ENCODE data around the gene CD59.
"Not testable (repeated sequence)": the region's sequence is repeated elsewhere in the genome, so short reads cannot be mapped to it uniquely, and the experiment has no call there.

CD59 gene

DNA sequence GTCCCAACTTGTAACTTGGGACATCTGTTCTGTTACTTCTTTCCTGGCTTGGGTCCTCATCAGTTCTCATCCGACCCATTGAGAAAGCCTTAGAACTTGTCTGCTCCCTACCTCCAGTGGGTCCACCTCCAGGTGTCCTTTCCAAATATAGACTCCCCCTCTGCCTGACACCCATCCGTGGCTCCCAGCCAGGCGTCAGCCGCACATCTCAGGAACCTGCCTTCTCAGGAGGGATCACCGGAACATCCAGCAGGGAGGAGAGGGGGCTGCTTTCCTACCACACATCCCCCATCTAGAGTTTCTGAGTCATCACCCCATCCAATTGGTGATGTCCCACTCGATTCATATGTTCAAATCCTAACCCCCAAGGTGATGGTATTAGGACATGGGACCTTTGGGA is 72.1 kb downstream of the CD59 start:
- Histone ChIP-seq H3K9ac (ENCODE audit: low read length) (no peak overlapping the region), H3K27ac (ENCODE audit: low read depth, low read length) (no peak overlapping the region), H3K4me3 (ENCODE audit: low read depth, low read length) (no peak overlapping the region), H3K9me3 (ENCODE audit: control insufficient read depth, insufficient read depth, low read depth, low read length) (no peaks in the 10 kb centered on the region; the same call in 1 of the 2 replicates), H3K36me3 (ENCODE audit: control insufficient read depth, insufficient read depth, low read length) (no peaks in the 10 kb centered on the region), H3K4me1 (ENCODE audit: control insufficient read depth, insufficient read depth, low read length) (peaks cover 24% of the 10 kb centered on the region), H3K27me3 (ENCODE audit: control insufficient read depth, insufficient read depth, low read length) (no peaks in the 10 kb centered on the region)

DNA sequence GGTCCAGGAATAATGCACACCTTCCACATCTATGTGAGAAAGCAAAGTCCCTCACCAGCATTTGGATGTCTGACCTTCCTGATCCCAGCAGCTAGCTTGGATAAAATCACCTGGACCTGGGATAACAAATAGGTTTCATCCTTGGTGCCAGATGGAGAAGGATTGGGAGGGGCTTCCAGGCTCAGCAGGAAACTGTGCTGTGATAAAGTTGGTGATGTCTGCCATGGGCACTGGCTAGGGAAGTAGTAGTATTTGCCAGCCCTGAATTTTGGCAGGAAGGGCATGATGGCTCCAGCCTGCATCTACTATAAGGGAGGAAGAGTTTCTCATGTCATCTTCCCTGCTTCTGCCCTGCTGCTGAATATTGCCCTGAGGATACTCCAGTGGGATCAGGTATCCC is 73.1 kb downstream of the CD59 start:
- Histone ChIP-seq H3K27ac (ENCODE audit: low read depth, low read length) (no peak overlapping the region), H3K4me3 (ENCODE audit: low read depth, low read length) (no peak overlapping the region), H3K9me3 (ENCODE audit: control insufficient read depth, insufficient read depth, low read depth, low read length) (no peaks in the 10 kb centered on the region; the same call in 1 of the 2 replicates), H3K9ac (ENCODE audit: low read length) (no peak overlapping the region), H3K27me3 (ENCODE audit: control insufficient read depth, insufficient read depth, low read length) (no peaks in the 10 kb centered on the region), H3K36me3 (ENCODE audit: control insufficient read depth, insufficient read depth, low read length) (no peaks in the 10 kb centered on the region), H3K4me1 (ENCODE audit: control insufficient read depth, insufficient read depth, low read length) (peaks cover 18% of the 10 kb centered on the region)

DNA sequence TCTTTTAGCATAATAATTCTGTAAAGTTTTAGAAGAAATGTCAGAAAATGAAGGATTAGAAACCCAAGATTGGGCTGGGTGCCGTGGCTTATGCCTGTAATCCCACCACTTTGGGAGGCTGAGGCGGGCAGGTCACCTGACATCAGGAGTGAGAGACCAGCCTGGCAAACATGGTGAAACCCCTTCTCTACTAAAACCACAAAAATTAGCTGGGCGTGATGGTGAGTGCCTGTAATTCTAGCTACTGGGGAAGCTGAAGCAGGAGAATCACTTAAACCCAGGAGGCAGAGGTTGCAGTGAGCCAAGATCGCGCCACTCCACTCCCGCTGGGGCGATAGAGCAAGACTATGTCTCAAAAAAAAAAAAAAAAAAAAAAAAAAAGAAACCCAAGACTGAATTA is 74.7 kb downstream of the CD59 start:
- H3K9ac ChIP-seq (ENCODE audit: low read length); H3K36me3 ChIP-seq (ENCODE audit: control insufficient read depth, insufficient read depth, low read length); H3K27me3 ChIP-seq (ENCODE audit: control insufficient read depth, insufficient read depth, low read length); H3K4me3 ChIP-seq (ENCODE audit: low read depth, low read length); H3K9me3 ChIP-seq (ENCODE audit: control insufficient read depth, insufficient read depth, low read depth, low read length); H3K27ac ChIP-seq (ENCODE audit: low read depth, low read length): not testable (repeated sequence)
- H3K4me1 ChIP-seq (ENCODE audit: control insufficient read depth, insufficient read depth, low read length), result peaks cover 17% of the 10 kb centered on the region; the same call in 1 of the 2 replicates

DNA sequence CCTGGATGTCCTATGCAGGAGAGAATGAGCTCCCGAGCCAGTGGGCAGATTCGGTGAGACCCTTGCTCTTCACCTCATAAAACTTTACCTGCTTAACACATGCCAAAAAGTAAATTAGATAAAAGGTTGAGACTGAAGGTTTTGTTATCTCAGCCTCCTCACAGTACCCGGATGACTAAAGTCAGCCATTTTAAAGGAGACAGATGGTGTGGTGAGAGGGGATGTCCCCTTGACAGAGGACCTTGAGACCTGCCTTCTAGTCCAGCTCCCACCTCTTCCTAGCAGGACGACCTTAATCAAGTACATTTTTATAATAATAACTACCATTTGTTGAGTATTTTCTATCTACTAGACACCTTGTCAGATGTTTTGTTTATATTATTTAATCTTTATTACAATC is 75.3 kb downstream of the CD59 start:
- peaks cover 17% of the 10 kb centered on the region; the same call in 1 of the 2 replicates for H3K4me1 ChIP-seq (ENCODE audit: control insufficient read depth, insufficient read depth, low read length)
- no peaks in the 10 kb centered on the region for H3K9me3 ChIP-seq (ENCODE audit: control insufficient read depth, insufficient read depth, low read depth, low read length)

DNA sequence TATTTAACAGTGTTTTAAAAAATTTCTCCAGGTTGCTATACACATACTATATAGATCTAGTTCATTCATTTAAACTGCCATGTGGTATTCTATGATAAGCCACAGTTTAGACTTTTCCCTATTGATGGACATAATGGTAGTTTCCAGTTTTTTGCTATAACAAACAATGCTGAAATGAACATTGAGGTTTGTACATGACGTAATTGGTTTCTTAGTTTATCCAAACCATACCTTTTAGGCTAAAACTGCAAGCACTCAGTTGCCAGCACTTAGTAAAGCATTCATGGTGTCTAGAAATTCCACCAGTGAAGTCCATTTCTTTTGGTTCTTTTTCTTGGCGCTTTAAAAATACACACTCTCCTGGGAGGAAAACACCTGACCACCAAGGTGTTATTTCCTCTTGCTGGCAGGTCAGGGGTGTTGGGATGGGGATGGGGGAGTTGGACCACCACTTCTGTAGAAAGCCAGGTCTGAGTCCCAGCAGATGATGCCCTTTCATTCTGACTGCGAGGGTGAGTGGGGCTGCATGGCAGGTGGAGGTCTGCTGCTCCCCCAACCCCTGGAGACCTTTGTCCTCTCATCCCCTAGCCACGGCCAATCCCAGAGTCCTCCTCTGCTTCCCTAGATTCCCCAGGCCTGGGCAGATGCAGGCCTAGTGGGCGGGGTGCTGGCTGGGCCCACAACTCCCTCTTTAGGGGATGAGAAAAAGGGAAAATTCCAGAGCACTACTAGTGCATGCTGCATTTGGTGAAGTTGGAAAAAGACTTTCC is 76.7 kb downstream of the CD59 start:
- no peak overlapping the region for H3K4me3 ChIP-seq (ENCODE audit: low read depth, low read length)
- no peak overlapping the region for H3K9ac ChIP-seq (ENCODE audit: low read length)
- H3K36me3 ChIP-seq (ENCODE audit: control insufficient read depth, insufficient read depth, low read length), result no peaks in the 10 kb centered on the region
- H3K4me1 ChIP-seq (ENCODE audit: control insufficient read depth, insufficient read depth, low read length), result peaks cover 17% of the 10 kb centered on the region; the same call in 1 of the 2 replicates
- no peaks in the 10 kb centered on the region for H3K27me3 ChIP-seq (ENCODE audit: control insufficient read depth, insufficient read depth, low read length)
- no peak overlapping the region for H3K27ac ChIP-seq (ENCODE audit: low read depth, low read length)
- no peaks in the 10 kb centered on the region for H3K9me3 ChIP-seq (ENCODE audit: control insufficient read depth, insufficient read depth, low read depth, low read length)

More for the DNA sequence above, 75.3 kb downstream of the CD59 start:
- H3K27me3 ChIP-seq (ENCODE audit: control insufficient read depth, insufficient read depth, low read length), result no peaks in the 10 kb centered on the region
- no peak overlapping the region for H3K9ac ChIP-seq (ENCODE audit: low read length)
- no peaks in the 10 kb centered on the region for H3K36me3 ChIP-seq (ENCODE audit: control insufficient read depth, insufficient read depth, low read length)
- H3K4me3 ChIP-seq (ENCODE audit: low read depth, low read length), result no peak overlapping the region
- H3K27ac ChIP-seq (ENCODE audit: low read depth, low read length), result no peak overlapping the region

DNA sequence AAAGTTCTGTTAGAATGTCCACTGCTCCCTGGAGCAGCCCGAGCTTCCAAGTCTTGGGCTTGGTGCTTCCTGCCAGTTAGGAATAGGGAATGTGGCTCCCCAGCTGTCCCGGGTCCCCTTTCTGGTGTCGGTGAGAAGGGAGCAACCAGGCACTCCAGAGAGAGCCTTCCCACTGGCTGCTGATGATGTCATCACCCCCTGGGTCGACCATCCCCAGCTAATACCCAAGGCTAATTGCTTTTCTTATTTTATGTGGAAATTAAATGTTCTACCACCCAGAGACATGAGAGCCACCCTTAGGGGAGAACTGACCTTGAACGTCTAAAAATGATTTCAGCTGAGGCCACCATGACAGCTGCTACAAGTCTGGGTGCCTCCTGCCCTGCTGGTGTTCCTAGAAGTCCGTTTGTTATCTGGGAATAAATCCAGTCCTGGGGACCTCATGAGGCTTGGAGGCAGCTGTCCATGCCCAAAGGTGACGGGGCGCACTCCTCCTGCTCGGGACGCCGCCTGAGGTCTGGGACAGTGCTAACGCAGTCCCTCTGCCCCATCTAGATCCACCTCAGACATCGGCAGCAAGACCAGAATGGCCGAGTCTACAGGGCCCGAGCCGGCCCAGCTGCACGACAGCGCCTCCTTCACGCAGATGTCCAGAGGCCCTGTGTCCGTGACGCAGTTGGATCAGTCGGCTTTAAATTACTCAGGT is 77.9 kb downstream of the CD59 start:
- Histone ChIP-seq H3K27ac (ENCODE audit: low read depth, low read length) (no peak overlapping the region), H3K4me1 (ENCODE audit: control insufficient read depth, insufficient read depth, low read length) (peaks cover 17% of the 10 kb centered on the region; the same call in 1 of the 2 replicates), H3K4me3 (ENCODE audit: low read depth, low read length) (no peak overlapping the region), H3K27me3 (ENCODE audit: control insufficient read depth, insufficient read depth, low read length) (no peaks in the 10 kb centered on the region), H3K9me3 (ENCODE audit: control insufficient read depth, insufficient read depth, low read depth, low read length) (no peaks in the 10 kb centered on the region), H3K36me3 (ENCODE audit: control insufficient read depth, insufficient read depth, low read length) (no peaks in the 10 kb centered on the region), H3K9ac (ENCODE audit: low read length) (no peak overlapping the region)

DNA sequence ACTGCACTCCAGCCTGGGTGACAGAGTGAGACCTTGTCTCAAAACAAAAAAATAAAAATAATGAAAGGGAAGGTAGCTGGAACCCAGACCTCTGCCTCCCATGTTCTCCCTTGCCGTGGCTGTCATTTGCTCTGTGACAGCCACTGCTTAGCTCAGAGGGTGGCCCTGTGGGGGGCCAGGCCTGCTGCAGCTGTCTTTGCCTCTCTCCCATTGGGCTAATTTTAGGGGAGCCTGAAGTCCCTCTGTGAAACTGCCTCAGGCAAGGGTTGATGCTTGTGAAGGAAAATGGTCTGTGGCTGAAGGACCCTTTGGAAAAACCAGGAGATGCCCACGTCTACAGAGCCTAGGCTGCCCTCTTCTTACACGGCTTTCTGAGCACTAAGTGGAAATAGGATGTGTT is 78.5 kb downstream of the CD59 start:
- no peaks in the 10 kb centered on the region for H3K36me3 ChIP-seq (ENCODE audit: control insufficient read depth, insufficient read depth, low read length)

DNA sequence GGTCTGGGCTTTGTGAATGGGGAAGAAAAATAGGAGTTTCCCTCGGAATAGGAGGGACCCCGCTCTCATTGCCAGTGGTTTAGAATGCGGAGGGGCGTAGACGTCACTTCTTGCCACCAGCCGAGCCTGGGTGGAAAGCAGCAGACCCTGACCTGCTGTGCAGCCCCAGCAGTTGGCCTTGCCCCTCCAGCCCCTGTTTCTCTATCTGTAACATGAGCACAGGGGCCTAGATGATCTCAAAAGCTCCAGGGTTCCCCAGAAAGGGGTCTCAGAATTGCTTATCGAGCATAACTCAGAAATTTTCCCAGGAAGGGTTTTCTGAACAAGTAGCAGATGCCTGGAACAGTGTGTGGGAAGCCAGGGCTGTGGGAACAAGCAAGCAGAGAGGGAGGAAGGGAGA is 79.5 kb downstream of the CD59 start:
- H3K4me1 ChIP-seq (ENCODE audit: control insufficient read depth, insufficient read depth, low read length), result peaks cover 12% of the 10 kb centered on the region; the same call in 1 of the 2 replicates
- no peaks in the 10 kb centered on the region for H3K27me3 ChIP-seq (ENCODE audit: control insufficient read depth, insufficient read depth, low read length)
- no peak overlapping the region for H3K9ac ChIP-seq (ENCODE audit: low read length)
- H3K9me3 ChIP-seq (ENCODE audit: control insufficient read depth, insufficient read depth, low read depth, low read length), result no peaks in the 10 kb centered on the region
- H3K36me3 ChIP-seq (ENCODE audit: control insufficient read depth, insufficient read depth, low read length), result no peaks in the 10 kb centered on the region
- H3K27ac ChIP-seq (ENCODE audit: low read depth, low read length), result no peak overlapping the region
- H3K4me3 ChIP-seq (ENCODE audit: low read depth, low read length), result no peak overlapping the region

More for the DNA sequence above, 78.5 kb downstream of the CD59 start:
- no peak overlapping the region for H3K4me3 ChIP-seq (ENCODE audit: low read depth, low read length)
- H3K9me3 ChIP-seq (ENCODE audit: control insufficient read depth, insufficient read depth, low read depth, low read length), result no peaks in the 10 kb centered on the region
- no peak overlapping the region for H3K27ac ChIP-seq (ENCODE audit: low read depth, low read length)
- H3K9ac ChIP-seq (ENCODE audit: low read length), result no peak overlapping the region
- no peaks in the 10 kb centered on the region for H3K27me3 ChIP-seq (ENCODE audit: control insufficient read depth, insufficient read depth, low read length)
- H3K4me1 ChIP-seq (ENCODE audit: control insufficient read depth, insufficient read depth, low read length), result peaks cover 16% of the 10 kb centered on the region; the same call in 1 of the 2 replicates

DNA sequence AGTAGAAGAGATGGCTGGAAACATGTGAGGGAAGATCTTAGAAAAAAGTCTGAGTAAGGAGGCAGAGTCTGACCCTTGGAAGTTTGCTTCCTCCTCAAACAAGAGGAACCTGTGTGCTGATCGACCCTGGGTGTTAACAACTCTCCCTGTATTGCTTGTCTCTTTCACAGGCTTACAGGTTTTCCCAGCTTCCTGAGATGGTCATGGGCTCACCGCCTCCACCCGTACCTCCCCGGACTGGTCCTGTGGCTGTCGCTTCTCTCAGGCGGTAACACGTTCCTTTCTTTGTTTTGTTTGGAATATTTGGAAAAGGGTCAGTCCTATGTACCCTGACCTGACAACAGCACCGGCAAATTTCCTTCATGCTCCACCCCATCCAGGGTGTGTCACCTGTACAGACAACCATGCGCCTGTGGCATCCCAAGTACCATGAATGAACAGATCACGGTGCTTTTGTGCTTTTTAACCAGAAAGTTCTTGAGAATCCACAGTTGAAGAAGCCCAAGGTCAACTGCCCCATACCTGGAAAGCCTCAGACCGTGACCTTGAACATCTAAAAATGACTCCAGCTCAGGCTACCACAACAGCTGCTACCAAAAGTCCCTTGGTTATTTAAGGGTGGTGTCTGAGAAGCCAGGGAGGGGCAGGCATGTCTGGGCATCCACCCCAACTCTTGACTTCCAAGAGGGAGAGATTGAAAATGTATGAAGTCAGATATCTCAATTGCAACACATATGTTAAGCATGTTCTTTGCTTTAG is 80.2 kb downstream of the CD59 start:
- H3K9ac ChIP-seq (ENCODE audit: low read length), result no peak overlapping the region
- no peaks in the 10 kb centered on the region for H3K36me3 ChIP-seq (ENCODE audit: control insufficient read depth, insufficient read depth, low read length)
- peaks cover 14% of the 10 kb centered on the region; the same call in 1 of the 2 replicates for H3K4me1 ChIP-seq (ENCODE audit: control insufficient read depth, insufficient read depth, low read length)
- no peak overlapping the region for H3K4me3 ChIP-seq (ENCODE audit: low read depth, low read length)
- H3K9me3 ChIP-seq (ENCODE audit: control insufficient read depth, insufficient read depth, low read depth, low read length), result no peaks in the 10 kb centered on the region
- H3K27me3 ChIP-seq (ENCODE audit: control insufficient read depth, insufficient read depth, low read length), result no peaks in the 10 kb centered on the region
- H3K27ac ChIP-seq (ENCODE audit: low read depth, low read length), result no peak overlapping the region

DNA sequence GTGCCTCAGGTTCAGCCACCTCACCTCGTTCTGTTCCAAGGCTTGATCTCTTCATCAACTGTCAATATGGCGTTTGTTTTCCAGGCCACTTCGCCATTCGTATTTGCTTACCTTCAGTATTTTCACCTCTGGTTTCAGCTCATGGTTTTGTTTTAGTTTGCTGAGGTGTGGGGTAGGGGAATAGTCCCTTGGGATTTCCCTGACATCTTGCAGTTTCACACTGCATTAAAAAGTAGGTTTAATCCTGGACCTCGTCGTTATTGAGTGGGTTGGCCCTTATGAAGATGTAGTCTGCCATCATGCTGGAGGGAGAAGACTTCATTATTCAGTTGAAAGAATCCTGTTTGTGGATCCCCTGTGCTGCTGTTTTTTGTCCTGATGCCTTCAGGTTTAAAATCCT is 81.6 kb downstream of the CD59 start:
- Histone ChIP-seq H3K27me3 (ENCODE audit: control insufficient read depth, insufficient read depth, low read length) (no peaks in the 10 kb centered on the region), H3K9ac (ENCODE audit: low read length) (no peak overlapping the region), H3K4me1 (ENCODE audit: control insufficient read depth, insufficient read depth, low read length) (peaks cover 14% of the 10 kb centered on the region; the same call in 1 of the 2 replicates), H3K4me3 (ENCODE audit: low read depth, low read length) (no peak overlapping the region), H3K27ac (ENCODE audit: low read depth, low read length) (no peak overlapping the region), H3K9me3 (ENCODE audit: control insufficient read depth, insufficient read depth, low read depth, low read length) (no peaks in the 10 kb centered on the region), H3K36me3 (ENCODE audit: control insufficient read depth, insufficient read depth, low read length) (no peaks in the 10 kb centered on the region)
